Colonic mucosa (tissue), 4 donors: ENCODE results near the gene JUNB. TPM values are rescaled to one million over a fixed set of nuclear protein-coding genes. Genes with fewer than 3 reads are reported as not detected.

Source experiments
- DNase-seq: peaks from one replicate; pipeline ENCODE4 v3.0.0-alpha.2; 2020
- H3K27ac ChIP-seq: fragments of 200-600 bp; one replicate; pipeline ENCODE4 v1.8.0; 2021
- H3K27me3 ChIP-seq: fragments of 200-600 bp; one replicate; pipeline ENCODE4 v1.8.0; 2021
- H3K36me3 ChIP-seq: fragments of 200-600 bp; one replicate; pipeline ENCODE4 v1.8.0; 2021
- H3K4me1 ChIP-seq: fragments of 200-600 bp; one replicate; pipeline ENCODE4 v1.8.0; 2021; ENCODE audit warnings: mild to moderate bottlenecking
- H3K4me3 ChIP-seq: fragments of 200-600 bp; one replicate; pipeline ENCODE4 v1.8.0; 2021
- H3K9ac ChIP-seq, 2 donors: one replicate each; pipeline ENCODE4 v1.7.0; 2013; ENCODE audit warnings: control low read depth in 2 of 2, low read depth in 2 of 2, low read length in 2 of 2
- H3K9me3 ChIP-seq: fragments of 200-600 bp; one replicate; pipeline ENCODE4 v1.8.0; 2021
- intact Hi-C: fragments of 100-400 bp; cut with DNase I; formaldehyde crosslinking; loops from one replicate; pipeline ENCODE4 v1.14.1; 2022
- total RNA-seq, 2 donors: library from RNA; stranded (reverse); fragmentation: NEBNext Ultra II Directional in 1 of 2; extraction: Animal tissue kit (Norgen Biotek cat#: 25700) in 1 of 2; gene quantifications; one replicate each; pipeline ENCODE4 v1.2.1, GENCODE V29; 2021
- TF ChIP-seq, protein P1 (sequence below): fragments of 200-600 bp; IDR thresholded peaks from one replicate; pipeline ENCODE4 v1.8.0; 2022; ENCODE audit warnings: antibody characterized with exemption, mild to moderate bottlenecking
- donor health status: healthy.
- donor health status: DM: no; HTN: no; CAD: no.
- donor health status: DM: no; HTN: no; CAD: no.

JUNB gene
- total RNA-seq, 2 donors from 2014 or later, result 113 to 173 TPM

DNA sequence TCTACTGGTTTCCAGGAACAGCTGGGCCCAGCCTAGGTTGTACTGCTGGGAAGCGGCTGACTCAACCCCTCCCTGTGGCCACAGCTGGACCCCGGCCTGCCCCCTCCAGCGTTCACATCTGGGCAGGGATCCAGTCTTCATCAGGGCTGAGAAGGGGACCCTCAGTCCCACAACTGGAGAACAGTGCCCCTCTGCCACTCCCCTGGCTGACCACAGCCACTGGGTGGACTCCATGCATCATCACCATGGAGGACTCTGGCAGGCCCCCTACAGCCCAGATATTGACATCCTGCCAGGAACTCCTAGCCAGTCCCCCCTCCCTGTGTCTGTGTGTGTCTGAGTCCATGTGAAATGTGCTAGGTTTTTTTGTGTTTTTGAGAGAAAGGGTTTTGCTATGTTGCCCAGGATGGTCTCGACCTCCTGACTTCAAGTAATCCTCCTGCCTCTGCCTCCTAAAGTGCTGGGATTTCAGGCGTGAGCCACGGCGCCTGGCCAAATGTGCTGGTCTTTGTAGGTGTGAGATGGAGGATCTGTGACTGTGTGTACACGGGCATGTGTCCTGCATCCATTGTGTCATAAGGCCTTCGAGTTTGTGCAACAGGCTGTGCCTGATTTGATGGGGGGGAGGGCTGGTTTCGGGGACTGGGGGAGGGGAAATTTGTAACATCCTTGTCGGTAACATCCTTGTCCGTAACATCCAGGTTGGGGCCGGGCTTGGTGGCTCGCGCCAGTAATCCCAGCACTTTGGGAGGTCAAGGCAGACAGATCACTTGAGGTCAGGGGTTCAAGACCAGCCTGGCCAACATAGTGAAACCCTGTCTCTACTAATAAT, 11.9 kb upstream of the JUNB start:
- Histone ChIP-seq H3K4me1 (peaks cover 16% of the 10 kb centered on the region), H3K27me3 (no peaks in the 10 kb centered on the region), H3K4me3 (no peak overlapping the region), H3K27ac (peak overlapping the region; percentile 91), H3K9me3 (no peaks in the 10 kb centered on the region), H3K9ac (peak overlapping the region; percentile 84 to 93), H3K36me3 (no peaks in the 10 kb centered on the region)
- TF ChIP-seq, protein P1, sequence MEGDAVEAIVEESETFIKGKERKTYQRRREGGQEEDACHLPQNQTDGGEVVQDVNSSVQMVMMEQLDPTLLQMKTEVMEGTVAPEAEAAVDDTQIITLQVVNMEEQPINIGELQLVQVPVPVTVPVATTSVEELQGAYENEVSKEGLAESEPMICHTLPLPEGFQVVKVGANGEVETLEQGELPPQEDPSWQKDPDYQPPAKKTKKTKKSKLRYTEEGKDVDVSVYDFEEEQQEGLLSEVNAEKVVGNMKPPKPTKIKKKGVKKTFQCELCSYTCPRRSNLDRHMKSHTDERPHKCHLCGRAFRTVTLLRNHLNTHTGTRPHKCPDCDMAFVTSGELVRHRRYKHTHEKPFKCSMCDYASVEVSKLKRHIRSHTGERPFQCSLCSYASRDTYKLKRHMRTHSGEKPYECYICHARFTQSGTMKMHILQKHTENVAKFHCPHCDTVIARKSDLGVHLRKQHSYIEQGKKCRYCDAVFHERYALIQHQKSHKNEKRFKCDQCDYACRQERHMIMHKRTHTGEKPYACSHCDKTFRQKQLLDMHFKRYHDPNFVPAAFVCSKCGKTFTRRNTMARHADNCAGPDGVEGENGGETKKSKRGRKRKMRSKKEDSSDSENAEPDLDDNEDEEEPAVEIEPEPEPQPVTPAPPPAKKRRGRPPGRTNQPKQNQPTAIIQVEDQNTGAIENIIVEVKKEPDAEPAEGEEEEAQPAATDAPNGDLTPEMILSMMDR, result no peak
- peak; percentile 51 for DNase-seq
- intact Hi-C loops, result no loop called here

DNA sequence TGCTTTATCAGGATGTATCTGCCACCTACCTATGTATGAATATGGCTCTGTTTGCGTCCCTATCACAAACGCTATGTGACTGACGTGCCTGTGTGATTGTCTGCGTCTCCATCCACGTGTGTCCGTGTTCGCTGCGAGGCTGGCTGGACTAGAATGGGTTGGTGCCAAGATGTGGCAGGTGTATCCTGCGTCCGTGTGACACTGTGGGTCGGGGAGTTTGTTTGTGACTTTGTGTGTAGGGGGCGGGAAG, 9.2 kb upstream of the JUNB start:
- H3K4me1 ChIP-seq, result peaks cover 31% of the 10 kb centered on the region
- TF ChIP-seq, protein P1, result no peak
- H3K9me3 ChIP-seq, result no peaks in the 10 kb centered on the region
- DNase-seq, result no peak
- peak overlapping the region; percentile 42 for H3K4me3 ChIP-seq
- intact Hi-C loops, result no loop called here
- H3K27ac ChIP-seq, result peak overlapping the region; percentile 100
- H3K27me3 ChIP-seq, result no peaks in the 10 kb centered on the region
- H3K9ac ChIP-seq, result peak overlapping the region; percentile 41 to 65
- no peaks in the 10 kb centered on the region for H3K36me3 ChIP-seq

DNA sequence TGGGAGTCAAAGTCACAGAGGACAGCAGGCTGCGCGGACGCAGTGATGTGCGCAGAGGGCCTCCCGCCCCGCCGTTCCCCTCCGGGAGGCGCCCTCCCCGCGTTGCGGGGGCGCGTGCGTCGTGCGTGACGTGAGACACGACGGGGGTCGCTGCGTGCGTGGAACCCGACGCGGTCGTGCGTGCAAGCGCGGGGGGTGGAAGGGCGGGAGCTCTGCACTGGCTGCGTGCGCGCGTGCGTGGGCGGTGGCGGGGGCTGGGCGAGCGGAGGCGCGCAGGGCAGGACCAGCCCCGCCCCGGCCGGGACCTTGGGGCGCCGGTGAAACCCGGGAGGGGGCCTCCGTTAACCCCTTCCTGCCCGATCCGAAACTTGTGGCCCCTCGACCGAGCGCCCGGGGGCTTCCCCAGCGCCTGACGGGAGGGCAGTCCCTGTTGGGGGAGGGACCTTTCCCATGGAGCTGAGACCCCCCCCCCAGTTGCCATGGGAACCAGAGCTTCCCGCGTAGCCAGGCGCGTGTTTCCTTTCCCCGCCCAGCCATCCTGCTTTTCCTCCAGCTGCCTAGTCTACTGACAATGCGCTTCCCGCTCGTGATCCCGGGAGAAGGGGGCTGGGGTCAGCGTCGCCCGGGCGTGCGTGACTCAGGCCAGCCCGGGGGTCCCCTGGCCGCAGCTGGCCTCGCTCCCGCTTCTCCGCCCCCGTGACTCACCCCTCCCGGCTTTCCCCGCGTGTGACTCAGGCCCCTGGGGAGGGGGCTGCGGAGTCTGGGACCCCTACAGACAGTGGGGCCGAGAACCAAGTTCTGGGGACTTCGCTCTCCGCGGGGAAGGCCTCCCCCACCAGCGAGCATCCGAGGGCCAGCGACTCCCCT, 8.6 kb upstream of the JUNB start:
- Histone ChIP-seq H3K4me1 (peaks cover 32% of the 10 kb centered on the region), H3K9ac (peak overlapping the region; percentile 41 to 65), H3K9me3 (no peaks in the 10 kb centered on the region), H3K27ac (peak overlapping the region; percentile 100), H3K36me3 (no peaks in the 10 kb centered on the region), H3K27me3 (no peaks in the 10 kb centered on the region), H3K4me3 (peak overlapping the region; percentile 42)
- TF ChIP-seq, protein P1, result no peak
- intact Hi-C loops, result no loop called here
- DNase-seq, result peak; percentile 84

DNA sequence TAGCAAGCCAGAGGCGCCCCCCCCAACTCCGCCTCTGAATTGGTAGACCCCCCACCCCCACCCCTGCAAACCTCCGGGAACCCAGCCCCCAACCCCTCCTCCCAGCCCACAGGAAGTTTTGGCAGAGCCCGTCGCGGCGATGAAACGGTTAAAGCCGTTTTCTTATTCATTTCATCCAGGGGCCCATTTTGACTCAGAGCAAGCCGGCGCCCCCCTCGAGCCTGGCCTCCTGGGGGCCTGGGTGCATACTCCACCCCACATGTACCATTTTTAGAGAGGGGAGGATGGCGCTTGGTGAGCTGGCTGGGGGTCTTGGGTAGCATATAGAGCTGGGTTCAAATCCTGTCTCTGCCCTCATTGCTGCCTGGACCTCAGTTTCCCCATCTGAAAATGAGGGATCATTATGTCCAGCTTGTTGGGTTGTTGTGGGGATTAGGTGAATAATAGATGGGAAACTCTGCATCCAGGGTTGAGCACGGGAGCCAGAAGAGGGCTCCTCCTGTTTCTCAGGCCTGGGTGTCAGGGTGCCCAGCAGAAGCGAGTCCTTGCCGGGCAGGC, 7.9 kb upstream of the JUNB start:
- intact Hi-C loops, result no loop called here
- Histone ChIP-seq H3K36me3 (no peaks in the 10 kb centered on the region), H3K9me3 (no peaks in the 10 kb centered on the region), H3K27ac (peak overlapping the region; percentile 100), H3K4me1 (peaks cover 32% of the 10 kb centered on the region), H3K27me3 (no peaks in the 10 kb centered on the region), H3K9ac (peak overlapping the region; percentile 41 to 65), H3K4me3 (peak overlapping the region; percentile 42)
- TF ChIP-seq, protein P1, result no peak
- DNase-seq, result no peak

DNA sequence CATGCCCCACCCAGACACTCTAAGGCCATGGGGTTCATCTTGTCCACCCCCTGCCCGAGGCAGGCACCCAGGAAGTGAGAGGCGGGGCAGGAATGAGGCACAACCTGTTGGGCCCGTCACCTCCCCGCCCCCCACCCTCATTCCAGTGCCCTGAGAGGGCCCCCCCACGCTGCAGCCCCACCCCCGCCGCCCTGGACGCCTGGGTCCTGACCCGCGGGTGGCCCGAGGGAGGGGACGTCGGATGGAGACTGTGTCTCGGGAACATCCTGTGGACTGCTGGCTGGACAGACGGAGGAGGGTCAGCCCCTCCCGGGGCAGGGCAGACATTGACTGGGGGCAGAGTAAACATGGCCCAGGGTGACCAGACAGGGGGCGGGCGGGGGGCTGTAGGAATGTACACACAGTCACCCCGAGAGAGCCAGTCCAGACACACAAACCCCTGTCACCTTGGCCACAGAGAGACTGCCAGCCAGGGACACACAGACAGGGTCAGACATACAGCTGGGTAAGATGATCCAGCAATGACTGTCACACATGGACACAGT, 7.4 kb upstream of the JUNB start:
- peak; percentile 71 for DNase-seq
- H3K27me3 ChIP-seq, result no peaks in the 10 kb centered on the region
- no peak overlapping the region for H3K4me3 ChIP-seq
- intact Hi-C loops, result no loop called here
- TF ChIP-seq, protein P1, result no peak
- H3K36me3 ChIP-seq, result no peaks in the 10 kb centered on the region
- peaks cover 35% of the 10 kb centered on the region for H3K4me1 ChIP-seq
- H3K27ac ChIP-seq, result peak overlapping the region; percentile 100
- peak overlapping the region; percentile 41 to 52 for H3K9ac ChIP-seq
- H3K9me3 ChIP-seq, result no peaks in the 10 kb centered on the region
